Testis (tissue), 3 donors: ENCODE measurements around the gene RALGPS1. TPM values are rescaled to one million over a fixed set of nuclear protein-coding genes. Genes with fewer than 3 reads are reported as not detected.

Experiments
- DNase-seq: peaks from one replicate; pipeline ENCODE4 v3.0.0-alpha.2; 2019
- H3K27ac ChIP-seq, 2 donors: fragments of 200-600 bp; sonication (generic); one replicate each; pipeline ENCODE4 v1.5.1; 2019
- H3K27me3 ChIP-seq: fragments of 200-600 bp; sonication (generic); one replicate; pipeline ENCODE4 v1.5.1; 2019
- H3K36me3 ChIP-seq: fragments of 200-600 bp; sonication (generic); one replicate; pipeline ENCODE4 v1.5.1; 2017; ENCODE audit warnings: low read depth; ENCODE audit errors: missing control alignments
- H3K4me1 ChIP-seq: fragments of 200-600 bp; sonication (generic); one replicate; pipeline ENCODE4 v1.5.1; 2019
- H3K4me3 ChIP-seq, 2 donors: fragments of 200-600 bp; sonication (generic); one replicate each; pipeline ENCODE4 v1.5.1; 2017 to 2019
- H3K9me3 ChIP-seq: fragments of 200-600 bp; sonication (generic); one replicate; pipeline ENCODE4 v1.5.1; 2017
- CTCF ChIP-seq, 3 experiments: fragments of 450-650 bp in 2 of 3; fragments of 200-600 bp in 1 of 3; sonication (generic) in 1 of 3; IDR thresholded peaks; one replicate each; pipeline ENCODE4 v1.5.1; 2016 to 2019; ENCODE audit warnings: antibody characterized with exemption in 3 of 3, mild to moderate bottlenecking in 2 of 3, moderate library complexity in 1 of 3
- POLR2A ChIP-seq: fragments of 450-650 bp; IDR thresholded peaks from one replicate; pipeline ENCODE4 v1.6.1; 2017; ENCODE audit warnings: antibody characterized with exemption, mild to moderate bottlenecking, moderate library complexity
- WGBS, 2 donors: methylation state at CpG; one replicate each; pipeline ENCODE4 v1.1.5; 2018; 5-methylcytosine and 5-hydroxymethylcytosine counted together
- intact Hi-C: fragments of 100-400 bp; cut with DNase I; formaldehyde crosslinking; loops from one replicate; pipeline ENCODE4 v1.15.1; 2023; ENCODE audit warnings: low total_unique reads
- polyA plus RNA-seq: library from polyadenylated mRNA; stranded (reverse); fragments of 350-450 nt; fragmentation: Illumina TruSeq; extraction: RNeasy Lipid Tissue Mini Kit (QIAGEN cat#74804); gene quantifications from one replicate; pipeline ENCODE4 v1.2.3, GENCODE V29; 2014; ENCODE audit warnings: low read depth, low replicate concordance; ENCODE audit not compliant: insufficient read depth
- total RNA-seq, 2 donors: library from RNA; depleted of rRNA; stranded (reverse); fragments of >200 nt; gene quantifications; one replicate each; pipeline ENCODE4 v1.2.3, GENCODE V29; 2016

RALGPS1 gene
- total and polyA plus RNA-seq, 3 donors from 2014 or later = 35.9 to 48.6 (median 36.9) TPM

- Histone ChIP-seq H3K27ac (no peak overlapping the region), H3K4me1 (peaks cover 15% of the 10 kb centered on the region), H3K9me3 (no peaks in the 10 kb centered on the region), H3K4me3 (no peak overlapping the region), H3K27me3 (no peaks in the 10 kb centered on the region), H3K36me3 (no peaks in the 10 kb centered on the region)
- no peak for TF ChIP-seq CTCF (IDR thresholded peaks at IDR 0.05)
- TF ChIP-seq POLR2A = no peak
- 92 to 95% methylated on average over 4 of the region's 4 CpGs for whole genome bisulfite sequencing, 2 donors
- intact Hi-C loops = no loop called here
- DNase-seq = no peak
Observed at GRCh38 chr9:127237801-127238200, 323.2 kb downstream of the RALGPS1 start.

GRCh38 chr9:127241354-127241753, 326.8 kb downstream of the RALGPS1 start:
- TF ChIP-seq POLR2A (no peak), CTCF (IDR thresholded peaks at IDR 0.05) (no peak)
- 94% methylated on average over 2 of the region's 2 CpGs for WGBS, 2 donors
- intact Hi-C loops = no loop called here
- no peaks in the 10 kb centered on the region for H3K4me1 ChIP-seq
- H3K9me3 ChIP-seq = no peaks in the 10 kb centered on the region
- H3K4me3 ChIP-seq = no peak overlapping the region
- DNase-seq = no peak
- no peaks in the 10 kb centered on the region for H3K27me3 ChIP-seq
- no peaks in the 10 kb centered on the region for H3K36me3 ChIP-seq
- no peak overlapping the region for H3K27ac ChIP-seq

GRCh38 chr9:127244609-127245601, 330.3 kb downstream of the RALGPS1 start:
- Histone ChIP-seq H3K4me3 (peak overlapping the region; percentile 58 to 63), H3K4me1 (no peaks in the 10 kb centered on the region), H3K36me3 (no peaks in the 10 kb centered on the region), H3K9me3 (no peaks in the 10 kb centered on the region), H3K27me3 (no peaks in the 10 kb centered on the region), H3K27ac (peak overlapping the region; percentile 64 to 85)
- DNase-seq = peak; percentile 99
- WGBS, 2 donors = 7 to 10% methylated on average over 33 to 42 of the region's 53 CpGs
- no peak for TF ChIP-seq CTCF (IDR thresholded peaks at IDR 0.05)
- no peak for TF ChIP-seq POLR2A
- intact Hi-C loops = no loop called here

GRCh38 chr9:127245637-127246164, 331.1 kb downstream of the RALGPS1 start:
- WGBS, 2 donors = 40 to 58% methylated on average over 8 of the region's 8 CpGs
- TF ChIP-seq CTCF (IDR thresholded peaks at IDR 0.05) (no peak), POLR2A (no peak)
- DNase-seq = no peak
- no peaks in the 10 kb centered on the region for H3K36me3 ChIP-seq
- intact Hi-C loops = no loop called here
- no peaks in the 10 kb centered on the region for H3K27me3 ChIP-seq
- H3K27ac ChIP-seq = no peak overlapping the region
- peak overlapping the region; percentile 58 to 63 for H3K4me3 ChIP-seq
- H3K9me3 ChIP-seq = no peaks in the 10 kb centered on the region
- H3K4me1 ChIP-seq = no peaks in the 10 kb centered on the region
